NCI-H1048 (cell line): Measurements from ENCODE around the gene TANC1.
"Not testable (repeated sequence)": the region's sequence is repeated elsewhere in the genome, so short reads cannot be mapped to it uniquely, and the experiment has no call there.

Source experiments
- DNase-seq: peaks from one replicate; lab custom pipeline; 2025; lab: John Stamatoyannopoulos, UW

The TANC1 gene

DNA sequence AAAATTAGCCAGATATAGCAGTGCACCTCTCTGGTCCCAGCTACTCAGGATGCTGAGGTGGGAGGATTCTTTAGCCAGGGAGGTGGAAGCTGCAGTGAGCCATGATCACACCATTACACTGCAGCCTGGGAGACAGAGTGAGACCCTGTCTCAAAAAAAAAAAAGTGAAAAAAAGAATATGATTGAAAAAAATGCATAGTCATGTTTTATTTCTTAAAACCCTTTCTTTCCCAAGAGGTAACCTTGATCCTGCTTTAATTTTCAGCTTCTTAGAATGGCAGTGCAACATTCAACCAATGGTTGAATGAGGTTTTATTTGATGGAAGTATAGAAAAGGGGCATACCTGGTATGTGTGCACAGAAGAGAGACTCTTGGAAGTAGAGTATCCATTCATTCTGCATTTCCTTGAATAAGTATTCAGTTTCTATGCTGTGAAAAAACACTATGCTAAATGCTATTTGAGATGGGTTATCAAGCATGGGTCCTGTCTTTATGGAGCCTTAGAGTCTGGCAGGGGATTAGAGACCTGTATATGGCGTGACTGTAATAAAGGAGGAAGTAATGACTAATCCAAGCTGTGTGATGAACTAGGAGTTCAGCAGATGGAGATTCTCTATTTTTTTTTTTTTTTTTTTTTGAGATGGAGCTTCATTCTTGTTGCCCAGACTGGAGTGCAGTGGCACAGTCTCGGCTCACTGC, 171.8 kb downstream of the TANC1 start:
- no peak for DNase-seq

DNA sequence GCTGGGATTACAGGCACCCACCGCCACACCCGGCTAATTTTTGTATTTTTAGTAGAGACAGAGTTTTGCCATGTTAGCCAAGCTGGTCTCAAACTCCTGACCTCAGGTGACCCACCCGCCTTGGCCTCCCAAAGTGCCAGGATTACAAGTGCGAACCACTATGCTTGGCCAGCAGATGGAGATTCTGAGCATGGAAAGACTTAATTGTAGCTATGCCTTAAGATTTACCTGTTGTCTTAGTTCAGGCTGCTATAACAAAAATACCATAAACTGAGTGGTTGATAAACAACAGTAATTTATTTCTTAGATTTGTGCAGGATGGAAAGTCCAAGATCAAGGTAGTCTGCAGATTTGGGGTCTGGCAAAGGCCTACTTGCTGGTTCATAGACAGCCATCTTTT, 172.4 kb downstream of the TANC1 start:
- not testable (repeated sequence) for DNase-seq

DNA sequence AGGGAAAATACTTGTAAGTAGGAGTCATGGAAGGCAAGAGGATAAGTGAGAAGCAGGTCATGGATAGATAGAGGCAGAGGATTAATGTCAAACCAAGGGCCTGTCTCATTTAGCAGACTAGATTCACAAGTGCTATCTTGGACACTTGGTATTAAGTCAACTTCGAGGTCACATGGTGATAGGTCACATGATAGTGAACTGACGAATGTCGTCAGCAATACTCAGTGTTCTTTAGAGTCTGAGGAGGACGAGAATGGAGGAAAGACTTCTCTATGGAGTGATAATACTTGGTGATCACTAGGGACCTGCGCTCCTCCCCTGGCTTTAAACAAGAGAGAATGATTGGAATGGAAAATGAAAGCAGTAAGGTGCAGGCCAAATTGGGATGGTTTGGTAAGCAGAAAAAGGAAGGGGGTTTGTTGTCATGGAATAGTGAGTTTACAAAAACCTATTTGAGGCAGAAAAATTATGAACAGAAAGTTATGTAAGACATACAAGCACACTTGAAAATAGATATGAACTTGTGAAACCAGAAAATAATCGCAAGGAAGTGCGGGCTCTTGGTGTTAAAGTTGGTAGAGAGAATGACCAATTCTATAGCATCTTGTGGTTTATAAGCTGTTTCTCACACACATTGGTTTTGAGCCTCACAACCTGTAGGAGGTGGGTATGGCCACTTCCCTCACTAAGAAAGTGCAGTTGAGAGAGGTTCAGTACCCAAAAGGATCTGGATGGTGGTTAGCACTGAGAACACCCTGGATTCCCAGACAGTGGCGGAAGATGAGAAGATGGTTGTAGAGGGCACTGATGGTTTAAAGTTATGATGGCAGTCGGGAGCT, 176.6 kb downstream of the TANC1 start:
- no peak for DNase-seq

DNA sequence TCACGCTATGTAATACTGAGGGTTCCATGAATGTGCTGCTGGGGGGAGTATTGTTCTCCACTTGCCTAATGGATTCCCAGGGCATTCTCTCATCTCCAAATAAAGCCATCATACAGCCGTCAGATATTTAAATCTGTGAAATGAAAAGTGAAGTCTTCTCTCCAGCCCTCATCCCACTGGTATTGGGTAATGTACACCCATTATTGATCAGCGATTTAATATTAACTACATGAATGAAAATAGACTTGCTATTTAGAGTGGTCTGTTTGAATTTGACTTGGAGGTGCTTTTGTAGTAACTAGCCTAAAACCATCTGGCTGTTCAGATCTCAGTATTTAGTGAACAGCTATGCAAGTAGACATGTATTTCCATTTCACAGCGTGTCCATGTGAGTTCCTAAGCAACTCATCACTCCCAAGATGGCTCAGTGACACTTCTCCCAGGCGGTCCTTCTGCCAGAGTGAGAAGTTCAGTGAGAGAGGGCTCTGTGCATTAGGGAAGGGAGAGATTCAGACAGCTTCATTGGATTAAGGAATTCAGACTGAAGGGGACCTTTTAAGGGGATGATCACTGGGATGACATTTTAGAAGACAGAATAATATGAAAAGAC, 177.4 kb downstream of the TANC1 start:
- DNase-seq: no peak

DNA sequence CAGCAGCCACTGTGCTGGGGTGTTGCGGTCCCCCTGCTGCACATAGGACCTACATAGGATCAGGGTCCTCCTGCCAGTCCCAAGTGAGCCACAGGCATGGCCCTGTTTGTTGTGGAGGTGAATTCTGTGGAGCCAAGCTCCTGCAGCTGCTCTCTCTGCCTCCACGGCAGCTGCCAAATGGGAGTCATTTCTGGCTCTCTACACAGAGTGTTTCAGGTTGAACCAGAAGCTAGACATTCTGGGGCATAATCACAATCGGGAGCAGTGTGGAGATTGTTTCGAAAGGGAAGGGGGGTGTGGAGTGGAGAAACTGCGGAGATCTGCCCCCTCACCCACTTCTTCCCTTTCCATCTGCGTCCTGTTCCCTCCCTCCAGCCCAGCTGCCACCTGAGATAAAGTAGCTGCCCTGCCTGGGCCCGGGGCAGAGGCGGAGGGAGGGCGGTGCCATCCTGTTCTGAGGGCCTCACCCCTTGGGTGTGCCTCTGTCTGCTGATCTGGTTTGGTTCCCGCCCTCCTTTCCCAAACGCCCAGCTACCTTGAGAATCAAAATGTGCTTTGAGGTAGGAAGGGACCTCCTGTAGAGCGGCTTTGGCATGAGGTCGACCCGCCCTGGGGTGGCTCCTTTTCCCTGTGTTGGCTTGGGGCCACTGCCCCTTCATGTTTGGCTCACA, 178.7 kb downstream of the TANC1 start:
- no peak for DNase-seq

DNA sequence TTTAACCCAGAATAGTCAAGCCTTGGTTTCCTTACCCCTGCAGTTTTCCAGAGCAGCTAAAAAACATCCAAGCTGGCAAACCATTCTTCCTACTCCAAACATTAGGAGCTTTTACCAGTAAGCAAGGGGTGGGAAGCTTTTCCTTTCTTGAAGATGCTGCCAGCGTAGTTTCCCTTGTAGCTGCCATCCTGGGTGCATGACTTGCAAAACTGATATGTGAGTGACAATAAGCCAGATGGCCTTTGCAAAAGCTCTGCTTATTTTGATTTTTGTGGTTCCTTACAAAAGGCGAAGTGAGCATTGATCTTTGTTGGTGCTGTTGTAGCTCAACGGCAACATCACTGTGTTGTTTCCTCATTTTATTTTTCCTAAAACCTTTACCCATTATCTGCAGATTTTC, 179.2 kb downstream of the TANC1 start:
- DNase-seq: no peak

DNA sequence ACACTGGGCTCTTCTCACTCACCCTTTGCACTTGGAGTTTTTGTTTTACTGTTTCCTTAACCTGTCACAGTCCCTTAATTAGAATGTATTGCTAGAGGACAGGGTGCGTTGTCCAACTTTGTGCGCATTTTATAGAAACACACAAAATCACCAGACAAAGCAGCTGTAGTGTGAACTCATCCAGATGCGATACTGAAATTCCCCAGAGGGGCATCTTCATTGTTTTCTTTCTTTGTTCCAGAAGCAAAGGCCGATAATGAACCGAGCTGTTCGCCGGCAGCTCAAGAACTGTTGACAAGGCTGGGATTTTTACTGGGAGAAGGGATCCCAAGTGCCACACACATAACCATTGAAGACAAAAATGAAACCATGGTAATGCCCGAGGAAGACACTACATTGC, 180.5 kb downstream of the TANC1 start:
- DNase-seq: no peak

DNA sequence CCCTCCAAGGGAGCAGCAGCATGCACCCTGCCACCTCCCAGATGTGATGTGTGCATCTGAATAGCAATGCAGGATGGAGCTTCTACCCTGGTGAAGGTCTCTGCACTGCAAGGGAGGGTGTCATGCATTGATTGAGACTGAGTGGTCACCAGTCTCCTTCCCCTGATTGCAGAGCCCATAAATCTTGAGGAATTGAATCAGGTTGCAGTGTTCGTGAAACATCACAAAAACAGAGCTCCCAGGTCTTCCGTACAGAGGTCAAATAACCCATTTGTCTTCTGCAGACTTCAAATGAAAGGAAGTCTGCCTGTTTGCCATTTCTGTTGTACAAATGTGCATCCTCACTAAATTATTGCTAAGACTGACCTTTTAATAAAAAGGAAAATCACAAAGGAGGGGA, 181.3 kb downstream of the TANC1 start:
- DNase-seq: no peak

DNA sequence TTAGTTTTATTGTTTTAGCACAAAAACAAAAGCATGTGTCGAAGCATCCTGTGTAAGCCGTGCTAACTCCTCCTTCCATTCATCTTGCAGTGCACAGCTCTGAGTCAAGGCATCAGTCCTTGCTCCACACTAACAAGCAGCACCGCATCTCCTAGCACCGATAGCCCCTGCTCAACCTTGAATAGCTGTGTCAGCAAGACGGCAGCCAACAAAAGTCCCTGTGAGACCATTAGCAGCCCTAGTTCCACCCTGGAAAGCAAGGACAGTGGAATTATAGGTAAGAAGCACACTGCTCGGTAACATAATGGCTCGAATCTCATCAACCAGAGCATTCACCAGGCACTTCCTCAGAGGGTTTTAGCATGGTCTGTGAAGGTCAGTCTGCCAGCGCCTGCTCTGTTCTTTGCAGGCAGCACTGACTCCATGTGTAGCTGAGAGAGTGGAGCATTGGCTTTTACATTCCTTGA, 181.9 kb downstream of the TANC1 start:
- no peak for DNase-seq

DNA sequence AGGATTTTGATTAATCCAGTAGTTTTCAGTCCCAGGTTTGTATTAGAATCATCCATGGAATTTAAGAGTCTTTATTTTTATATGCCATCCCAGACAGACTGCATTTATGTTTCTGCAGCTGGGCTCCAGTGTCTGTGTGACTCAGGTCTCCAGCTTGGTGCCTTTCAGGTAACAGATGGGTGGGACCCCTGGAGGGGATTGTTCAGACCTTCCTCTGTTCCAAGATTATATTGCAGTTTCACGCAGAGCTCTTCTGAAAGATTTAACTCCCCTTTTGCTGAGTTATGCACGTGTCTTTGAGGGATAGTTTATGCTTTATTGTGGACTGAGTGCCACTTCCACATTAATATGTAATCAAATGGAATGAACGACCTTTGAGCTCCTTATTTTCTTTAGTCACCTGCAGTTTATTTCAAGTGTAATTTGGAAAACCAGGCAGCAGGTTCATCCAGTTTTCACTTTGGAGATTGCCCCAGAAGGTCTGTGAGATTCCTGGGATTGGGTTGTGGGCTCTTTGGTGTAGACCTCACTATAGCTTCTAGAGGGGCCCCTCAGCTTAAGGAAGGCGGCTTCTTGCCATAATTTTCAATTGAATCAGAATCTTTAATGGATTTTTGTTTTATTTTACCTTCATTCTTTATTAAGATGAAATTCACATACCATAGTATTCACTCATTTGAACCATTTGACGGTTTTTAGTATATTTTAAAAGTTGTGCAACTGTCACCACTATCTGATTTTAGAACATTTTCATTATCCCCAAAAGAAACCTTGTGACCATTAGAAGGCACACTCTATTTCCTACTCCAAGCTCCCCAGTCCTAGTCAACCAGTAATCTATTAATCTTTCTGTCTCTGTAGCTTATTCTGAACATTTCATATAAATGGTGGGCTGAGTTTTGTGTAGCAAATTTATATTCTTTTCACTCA, 183.0 kb downstream of the TANC1 start:
- no peak for DNase-seq

DNA sequence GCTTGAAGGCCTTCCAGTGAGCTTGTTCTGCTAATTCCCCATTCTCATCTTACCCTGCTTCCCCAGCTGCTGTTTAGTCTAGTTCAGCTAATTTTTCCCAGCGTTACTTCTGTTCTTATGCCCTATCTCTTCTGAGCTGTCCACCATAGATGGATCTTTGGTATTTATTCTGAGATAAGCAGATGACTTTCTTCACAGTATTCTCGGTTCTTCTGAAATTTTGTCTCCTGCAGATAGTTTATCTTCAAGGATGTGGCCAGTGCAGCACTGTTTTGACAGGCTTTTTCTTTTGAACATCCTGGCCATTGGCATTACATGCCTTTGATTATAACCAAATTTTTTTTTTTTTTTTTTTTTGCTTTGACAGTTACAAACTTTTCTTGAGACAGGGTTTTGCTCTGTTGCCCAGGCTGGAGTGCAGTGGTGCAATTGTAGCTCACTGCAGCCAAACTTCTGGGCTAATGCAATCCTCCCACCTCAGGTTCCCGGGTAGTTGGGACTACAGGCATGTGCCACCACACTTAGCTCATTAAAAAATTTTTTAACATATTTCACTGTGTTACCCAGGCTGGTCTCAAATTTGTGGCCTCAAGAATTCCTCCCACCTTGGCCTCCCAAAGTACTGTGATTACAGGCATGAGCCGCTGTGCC, 183.8 kb downstream of the TANC1 start:
- no peak for DNase-seq

DNA sequence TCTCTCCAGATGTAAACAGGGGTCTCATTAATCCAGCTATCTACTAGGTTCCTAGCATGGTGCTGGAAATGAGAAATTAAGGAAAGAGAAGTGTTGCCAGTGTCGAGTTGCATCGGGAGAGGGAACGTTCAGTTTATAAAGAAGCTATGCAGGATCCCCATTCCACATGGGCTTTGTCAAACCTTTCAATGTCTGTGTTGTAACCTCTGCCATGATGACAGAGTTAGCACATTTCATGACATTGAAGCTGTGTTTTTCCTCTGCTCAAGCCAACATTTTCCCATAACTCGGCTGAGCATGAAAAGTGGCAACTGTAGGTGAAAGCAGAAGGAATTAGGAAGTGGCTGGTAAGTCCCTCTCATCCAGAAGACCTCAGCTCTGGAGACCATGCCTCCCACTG, 184.6 kb downstream of the TANC1 start:
- no peak for DNase-seq

DNA sequence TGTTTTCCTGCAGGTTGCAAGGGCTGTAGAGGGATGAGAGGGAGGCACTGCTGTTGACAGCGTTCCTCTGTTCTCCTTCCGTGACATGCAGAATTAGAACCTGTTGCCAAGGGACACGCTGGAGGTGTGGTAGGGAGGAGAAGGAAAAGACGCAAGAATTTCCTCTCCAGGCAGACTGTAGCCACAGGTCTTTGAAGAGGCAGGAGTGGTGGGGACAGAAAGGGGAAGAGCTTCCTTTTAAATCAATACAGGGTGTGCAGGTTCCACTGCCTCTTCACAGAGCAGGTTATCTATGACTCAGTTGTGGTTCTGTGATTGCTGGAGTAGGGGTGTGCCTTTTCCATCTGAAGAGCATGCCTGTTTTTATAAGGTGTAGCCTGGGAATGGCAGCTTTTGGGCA, 185.0 kb downstream of the TANC1 start:
- DNase-seq: no peak

DNA sequence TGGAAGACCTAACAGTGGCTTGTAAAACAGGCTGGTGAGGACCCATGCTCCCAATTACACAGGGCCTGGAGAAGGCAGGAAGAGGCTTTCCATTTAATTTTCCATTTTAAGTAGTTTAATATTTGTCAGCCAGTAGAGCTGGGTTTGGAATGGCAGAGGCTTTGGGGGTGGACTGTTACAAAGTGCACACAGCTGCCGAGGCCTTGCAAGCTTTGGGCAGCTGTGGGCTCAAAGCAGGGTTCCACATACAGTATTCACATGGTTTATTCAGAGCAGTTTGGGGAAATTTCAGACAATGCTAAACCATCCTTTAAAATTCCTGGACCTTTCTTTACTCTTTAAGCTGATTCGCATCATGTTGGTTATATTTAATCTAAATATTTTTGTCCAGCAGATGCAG, 185.5 kb downstream of the TANC1 start:
- DNase-seq: no peak

DNA sequence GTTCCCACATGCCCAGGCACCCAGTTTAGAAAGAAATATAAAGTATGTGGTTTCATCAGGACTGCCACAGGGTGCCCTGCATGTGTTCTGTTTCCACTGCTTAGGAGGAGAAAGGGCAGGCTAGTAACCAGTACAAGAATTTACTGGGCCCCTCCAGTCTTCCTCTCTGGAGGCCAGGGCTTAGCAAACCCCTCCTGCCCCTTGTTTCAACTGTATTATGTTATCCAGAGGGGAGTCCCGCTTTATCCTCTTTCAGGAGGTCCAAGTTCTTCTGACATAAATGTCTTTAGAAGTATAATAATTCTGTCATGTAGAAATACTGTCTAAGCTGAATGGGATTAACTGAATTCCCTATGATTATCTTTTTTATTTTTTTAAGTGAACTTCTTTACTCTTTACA, 185.9 kb downstream of the TANC1 start:
- DNase-seq: no peak

DNA sequence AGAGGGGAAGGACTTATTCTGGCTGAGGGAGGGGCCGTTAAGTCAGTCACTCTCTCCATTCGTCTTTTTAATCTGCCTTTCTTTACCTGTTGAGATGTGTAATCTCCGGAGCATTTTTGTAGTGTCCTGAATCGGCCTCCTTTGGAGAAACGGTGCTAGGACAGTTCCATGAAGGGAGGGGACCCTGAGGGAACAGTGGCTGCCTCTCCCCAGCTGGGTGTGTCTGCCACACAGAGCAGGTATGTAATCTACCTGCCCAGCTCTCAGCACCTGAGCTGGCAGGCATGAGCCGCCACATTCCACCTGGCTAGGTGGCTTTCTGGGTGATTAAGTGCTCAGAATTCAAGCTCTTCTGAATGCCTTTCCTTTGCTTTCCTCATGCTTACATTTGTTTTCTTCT, 186.9 kb downstream of the TANC1 start:
- no peak for DNase-seq

DNA sequence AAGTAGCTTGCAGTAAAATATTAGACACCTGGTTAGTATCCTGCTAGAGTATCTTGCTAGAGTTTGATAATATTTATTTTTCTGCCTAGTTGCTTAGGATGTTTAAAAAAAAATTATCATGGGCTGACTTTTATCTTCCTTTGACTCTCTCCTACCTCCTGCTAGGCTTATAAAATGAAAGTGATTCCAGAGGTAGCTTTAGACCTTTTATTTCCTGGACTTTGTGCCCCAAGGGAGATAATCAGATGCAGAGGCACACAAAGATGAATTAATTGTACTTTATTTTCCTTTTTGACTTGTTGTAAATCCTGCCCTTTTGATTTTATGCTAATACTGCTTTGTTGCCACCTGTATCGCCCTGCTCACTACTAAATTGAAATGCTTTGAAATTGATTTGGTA, 187.4 kb downstream of the TANC1 start:
- DNase-seq: no peak

DNA sequence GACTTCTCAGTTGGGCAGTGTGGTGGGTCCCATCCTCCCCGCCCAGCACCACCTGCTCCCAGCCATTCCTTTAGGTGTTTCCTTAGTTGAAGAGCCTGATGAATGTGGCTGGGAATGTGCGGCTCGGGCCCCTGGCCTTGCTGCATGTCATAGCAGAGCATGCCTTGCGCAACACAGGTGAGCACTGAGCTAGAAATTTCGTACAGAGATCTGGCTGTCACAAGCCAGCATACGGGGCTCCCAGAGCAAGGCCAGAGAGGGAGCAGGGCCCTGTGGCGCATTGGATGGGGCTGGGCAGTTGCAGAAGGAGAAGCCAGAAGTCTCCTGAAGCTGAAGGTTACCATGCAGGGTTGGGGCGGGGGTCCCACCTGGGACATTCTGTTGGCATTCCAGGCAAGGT, 188.4 kb downstream of the TANC1 start:
- DNase-seq: no peak

DNA sequence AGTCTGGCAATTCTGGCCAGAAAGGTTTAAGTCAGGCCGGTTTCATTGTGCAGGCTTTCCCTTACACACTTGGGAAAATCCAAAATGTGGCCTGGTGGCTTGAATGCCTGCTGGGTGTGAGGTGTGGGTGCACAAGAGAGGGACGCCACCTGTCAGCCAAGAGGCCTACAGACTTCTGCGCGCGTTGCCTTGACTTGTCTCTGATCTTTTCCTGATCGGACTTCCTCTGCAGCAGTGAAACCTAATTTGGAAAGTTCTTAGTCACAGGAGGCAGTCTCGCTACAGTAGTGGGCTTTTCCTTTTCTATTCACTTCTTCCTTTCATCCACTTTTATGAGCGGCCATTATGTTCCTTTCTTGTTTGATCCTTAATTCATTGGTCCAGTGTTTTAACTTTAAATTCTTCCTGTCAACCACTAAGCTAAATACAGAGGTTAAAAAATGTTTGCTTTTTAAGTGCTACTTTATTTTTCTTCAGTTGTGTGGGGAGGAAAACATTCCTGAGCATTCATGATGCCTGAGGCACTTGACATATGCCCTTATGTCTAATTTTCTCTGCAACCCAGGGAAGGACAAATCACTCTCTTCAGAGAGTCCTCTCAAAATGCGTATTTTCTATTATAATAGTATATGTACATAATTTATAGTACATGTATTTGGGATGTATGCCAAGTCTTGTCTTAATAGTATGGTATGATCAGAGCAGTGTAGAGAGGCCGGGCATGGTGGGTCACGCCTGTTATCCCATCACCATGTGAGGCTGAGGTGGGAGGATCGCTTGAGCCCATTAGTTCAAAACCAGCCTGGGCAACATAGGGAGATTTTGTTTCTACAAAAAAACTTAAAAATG, 189.1 kb downstream of the TANC1 start:
- DNase-seq: no peak

DNA sequence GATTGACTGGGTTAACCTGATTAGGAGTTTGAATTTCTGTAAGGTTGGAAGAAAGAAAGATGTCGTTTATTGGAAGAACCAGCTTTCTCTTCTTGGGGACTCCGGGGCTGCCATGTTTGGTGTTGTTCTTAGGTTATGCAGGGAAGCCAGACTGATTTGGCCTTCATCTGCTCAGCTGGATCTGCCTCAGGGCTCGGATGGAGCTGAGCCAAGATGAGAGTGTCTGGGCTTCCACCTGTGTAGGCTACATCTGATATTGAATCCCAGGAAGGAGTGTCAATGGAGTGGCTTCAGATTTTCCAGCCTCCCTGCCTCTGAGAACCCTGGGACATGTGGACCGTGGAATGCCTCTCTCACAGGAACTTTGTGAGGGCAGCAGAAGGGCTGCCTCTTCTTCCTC, 192.0 kb downstream of the TANC1 start:
- no peak for DNase-seq
